B cell (primary cell): Measurements from ENCODE around the gene SLC40A1. TPM values are rescaled to one million over a fixed set of nuclear protein-coding genes. Genes with fewer than 3 reads are reported as not detected.

Experiments used
- ATAC-seq: fragments of 200-7000 bp; cut with Tn5 transposase; one replicate; pipeline ENCODE4 v1.10.0; 2021; ENCODE audit warnings: low read depth, mild to moderate bottlenecking, moderate number of reproducible peaks, moderate library complexity
- CTCF ChIA-PET: fragments of 350-600 bp; sonication (Branson Sonifier 250); formaldehyde crosslinking; loops from one replicate; lab custom pipeline; 2021; ENCODE audit warnings: antibody characterized with exemption, inconsistent platforms; lab: Charles Lee
- POLR2A ChIA-PET: fragments of 350-600 bp; sonication (Branson Sonifier 250); formaldehyde crosslinking; loops from one replicate; lab custom pipeline; 2021; ENCODE audit warnings: antibody characterized with exemption; lab: Charles Lee
- DNase-seq: peaks from one replicate; pipeline ENCODE4 v3.0.0; 2013
- H2AFZ ChIP-seq: 2 replicates; pipeline ENCODE4 v1.6.1; 2012; ENCODE audit warnings: mild to moderate bottlenecking, low read depth, low read length; ENCODE audit not compliant: insufficient read depth, poor library complexity, severe bottlenecking
- H3K27ac ChIP-seq, 2 donors: 1 replicate in 1 of 2; 2 replicates in 1 of 2; pipeline ENCODE4 v1.5.1; 2012 to 2013; ENCODE audit warnings: low read length in 2 of 2, mild to moderate bottlenecking in 2 of 2, moderate library complexity in 1 of 2
- H3K27me3 ChIP-seq, 4 experiments: fragments of 200-600 bp in 1 of 4; sonication (generic) in 1 of 4; replicated peaks in 1 of 4; 1 replicate in 2 of 4; 2 replicates in 2 of 4; pipeline versions ENCODE4 v1.6.1 to v1.7.0; 2013 to 2016; ENCODE audit warnings: low read length in 3 of 4, mild to moderate bottlenecking in 2 of 4, mixed read lengths in 1 of 4, moderate library complexity in 1 of 4; ENCODE audit not compliant: insufficient read depth in 4 of 4, control insufficient read depth in 3 of 4; ENCODE audit errors: control extremely low read depth in 1 of 4
- H3K36me3 ChIP-seq, 2 experiments: replicated peaks in 1 of 2; 1 replicate in 1 of 2; 2 replicates in 1 of 2; pipeline versions ENCODE4 v1.6.1 to v1.7.1; 2013; ENCODE audit warnings: low read length in 1 of 2; ENCODE audit not compliant: insufficient read depth in 2 of 2, control insufficient read depth in 1 of 2; ENCODE audit errors: control extremely low read depth in 1 of 2, extremely low read depth in 1 of 2
- H3K4me1 ChIP-seq, 2 donors: fragments of 200-600 bp in 1 of 2; sonication (generic) in 1 of 2; 1 replicate in 1 of 2; 2 replicates in 1 of 2; pipeline versions ENCODE4 v1.5.1 to v1.6.1; 2013 to 2017; ENCODE audit warnings: low read length in 2 of 2; ENCODE audit not compliant: control insufficient read depth in 2 of 2, insufficient read depth in 2 of 2
- H3K4me2 ChIP-seq: replicated peaks from 2 replicates; pipeline ENCODE3; 2012; ENCODE audit warnings: mild to moderate bottlenecking, low read depth, low read length; ENCODE audit not compliant: poor library complexity, severe bottlenecking
- H3K4me3 ChIP-seq, 5 experiments: fragments of 200-600 bp in 1 of 5; sonication (generic) in 1 of 5; 1 replicate in 3 of 5; 2 replicates in 2 of 5; pipeline versions ENCODE4 v1.5.1 to v1.7.0; 2011 to 2016; ENCODE audit warnings: low read length in 4 of 5, mild to moderate bottlenecking in 4 of 5, low read depth in 2 of 5, control low read depth in 1 of 5, moderate library complexity in 1 of 5; ENCODE audit not compliant: insufficient read depth in 1 of 5; ENCODE audit errors: control extremely low read depth in 1 of 5, extremely low read depth in 1 of 5
- H3K79me2 ChIP-seq: fragments of 200-600 bp; sonication (generic); one replicate; pipeline ENCODE4 v1.6.0; 2016; ENCODE audit warnings: low read length; ENCODE audit not compliant: control insufficient read depth, insufficient read depth
- H3K9ac ChIP-seq: fragments of 200-600 bp; sonication (generic); 2 replicates; pipeline ENCODE4 v1.6.1; 2017; ENCODE audit warnings: mild to moderate bottlenecking, low read length, moderate library complexity
- H3K9me3 ChIP-seq, 3 donors: one replicate each; pipeline versions ENCODE4 v1.6.1 to v1.7.1; 2013; ENCODE audit warnings: low read length in 2 of 3; ENCODE audit not compliant: control insufficient read depth in 2 of 3, insufficient read depth in 1 of 3; ENCODE audit errors: control extremely low read depth in 1 of 3
- H4K20me1 ChIP-seq: 2 replicates; pipeline ENCODE4 v1.6.0; 2012; ENCODE audit warnings: mild to moderate bottlenecking, low read length; ENCODE audit not compliant: insufficient read depth, control insufficient read depth, poor library complexity, severe bottlenecking
- H3K27ac Mint-ChIP-seq: one replicate; pipeline ENCODE4 v1.8.0; 2021; ENCODE audit warnings: mixed read lengths
- H3K27me3 Mint-ChIP-seq: one replicate; pipeline ENCODE4 v1.8.0; 2021; ENCODE audit warnings: mixed read lengths
- H3K4me1 Mint-ChIP-seq: one replicate; pipeline ENCODE4 v1.8.0; 2021; ENCODE audit warnings: mixed read lengths
- H3K4me3 Mint-ChIP-seq: one replicate; pipeline ENCODE4 v1.8.0; 2021; ENCODE audit warnings: mixed read lengths
- H3K9me3 Mint-ChIP-seq: one replicate; pipeline ENCODE4 v1.8.0; 2022; ENCODE audit warnings: mixed read lengths; ENCODE audit not compliant: insufficient read depth
- EZH2 ChIP-seq: IDR thresholded peaks from 2 replicates; pipeline ENCODE4 v1.6.1; 2012; ENCODE audit warnings: borderline replicate concordance, low read depth, mild to moderate bottlenecking, moderate library complexity, low read length; ENCODE audit not compliant: insufficient read depth, poor library complexity, severe bottlenecking
- WGBS: methylation state at CpG from one replicate; pipeline ENCODE4 v1.1.5; 2013; ENCODE audit warnings: missing lambda C conversion rate; ENCODE audit not compliant: insufficient coverage; 5-methylcytosine and 5-hydroxymethylcytosine counted together
- intact Hi-C: fragments of 100-400 bp; cut with micrococcal nuclease; formaldehyde crosslinking; loops from one replicate; pipeline ENCODE4 v1.10.0; 2022
- polyA plus RNA-seq: library from polyadenylated mRNA; depleted of rRNA; stranded (reverse); fragments of >200 nt; gene quantifications from 2 replicates; pipeline ENCODE4 v1.2.3, GENCODE V29; 2012
- total RNA-seq, 2 donors: library from RNA; stranded (reverse); fragments of 120-200 nt in 1 of 2; gene quantifications; 1 replicate in 1 of 2; 2 replicates in 1 of 2; pipeline versions ENCODE4 v1.2.3 to v1.2.4, GENCODE V29; 2013 to 2022
- TF ChIP-seq, protein P1 (sequence below): fragments of 200-600 bp; IDR thresholded peaks from one replicate; pipeline ENCODE4 v1.8.0; 2022; ENCODE audit warnings: antibody characterized with exemption, mild to moderate bottlenecking

SLC40A1 gene
- total and polyA plus RNA-seq, 2 donors (not counting 1 experiment from before 2014, with no cell fraction given): 0.07 to 0.39 TPM

DNA sequence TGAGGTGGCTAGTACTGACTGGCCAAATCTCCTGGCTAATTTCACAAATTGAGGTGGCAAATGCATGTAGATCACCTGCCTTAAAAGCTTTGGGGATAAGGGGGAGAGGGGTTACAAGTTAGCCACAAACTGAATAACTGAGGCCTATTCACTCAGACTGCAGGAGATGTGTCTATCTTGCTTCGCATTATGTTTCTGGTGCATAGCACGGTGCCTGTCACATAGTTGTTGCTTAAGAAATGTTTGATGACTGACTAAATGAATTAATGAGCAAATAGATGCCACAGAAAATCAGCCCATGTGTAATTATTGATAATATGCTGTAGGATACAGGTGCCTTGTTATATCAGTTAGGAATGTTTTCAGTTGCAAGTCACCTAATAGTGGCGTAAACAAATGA, 12.5 kb upstream of the SLC40A1 start:
- Histone ChIP-seq H3K4me1 (no peaks in the 10 kb centered on the region), H3K9me3 (no peaks in the 10 kb centered on the region), H3K4me2 (no peak overlapping the region), H3K27me3 (no peaks in the 10 kb centered on the region), H3K9ac (no peak overlapping the region), H2AFZ (no peak overlapping the region), H3K36me3 (no peaks in the 10 kb centered on the region), H4K20me1 (no peaks in the 10 kb centered on the region), H3K4me3 (no peak overlapping the region), H3K79me2 (no peaks in the 10 kb centered on the region), H3K27ac (no peak overlapping the region)
- H3K4me1 Mint-ChIP-seq: no peaks in the 10 kb centered on the region
- no peak overlapping the region for H3K27ac Mint-ChIP-seq
- ATAC-seq: no peak
- H3K4me3 Mint-ChIP-seq: no peak overlapping the region
- 90% methylated on average over 2 of the region's 3 CpGs for WGBS
- TF ChIP-seq, protein P1, sequence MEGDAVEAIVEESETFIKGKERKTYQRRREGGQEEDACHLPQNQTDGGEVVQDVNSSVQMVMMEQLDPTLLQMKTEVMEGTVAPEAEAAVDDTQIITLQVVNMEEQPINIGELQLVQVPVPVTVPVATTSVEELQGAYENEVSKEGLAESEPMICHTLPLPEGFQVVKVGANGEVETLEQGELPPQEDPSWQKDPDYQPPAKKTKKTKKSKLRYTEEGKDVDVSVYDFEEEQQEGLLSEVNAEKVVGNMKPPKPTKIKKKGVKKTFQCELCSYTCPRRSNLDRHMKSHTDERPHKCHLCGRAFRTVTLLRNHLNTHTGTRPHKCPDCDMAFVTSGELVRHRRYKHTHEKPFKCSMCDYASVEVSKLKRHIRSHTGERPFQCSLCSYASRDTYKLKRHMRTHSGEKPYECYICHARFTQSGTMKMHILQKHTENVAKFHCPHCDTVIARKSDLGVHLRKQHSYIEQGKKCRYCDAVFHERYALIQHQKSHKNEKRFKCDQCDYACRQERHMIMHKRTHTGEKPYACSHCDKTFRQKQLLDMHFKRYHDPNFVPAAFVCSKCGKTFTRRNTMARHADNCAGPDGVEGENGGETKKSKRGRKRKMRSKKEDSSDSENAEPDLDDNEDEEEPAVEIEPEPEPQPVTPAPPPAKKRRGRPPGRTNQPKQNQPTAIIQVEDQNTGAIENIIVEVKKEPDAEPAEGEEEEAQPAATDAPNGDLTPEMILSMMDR: no peak
- no peak for TF ChIP-seq EZH2
- H3K27me3 Mint-ChIP-seq: peaks cover 28% of the 10 kb centered on the region
- POLR2A ChIA-PET: no interaction called here
- no peaks in the 10 kb centered on the region for H3K9me3 Mint-ChIP-seq
- intact Hi-C loops: no loop called here
- DNase-seq: no peak
- CTCF ChIA-PET: no interaction called here

DNA sequence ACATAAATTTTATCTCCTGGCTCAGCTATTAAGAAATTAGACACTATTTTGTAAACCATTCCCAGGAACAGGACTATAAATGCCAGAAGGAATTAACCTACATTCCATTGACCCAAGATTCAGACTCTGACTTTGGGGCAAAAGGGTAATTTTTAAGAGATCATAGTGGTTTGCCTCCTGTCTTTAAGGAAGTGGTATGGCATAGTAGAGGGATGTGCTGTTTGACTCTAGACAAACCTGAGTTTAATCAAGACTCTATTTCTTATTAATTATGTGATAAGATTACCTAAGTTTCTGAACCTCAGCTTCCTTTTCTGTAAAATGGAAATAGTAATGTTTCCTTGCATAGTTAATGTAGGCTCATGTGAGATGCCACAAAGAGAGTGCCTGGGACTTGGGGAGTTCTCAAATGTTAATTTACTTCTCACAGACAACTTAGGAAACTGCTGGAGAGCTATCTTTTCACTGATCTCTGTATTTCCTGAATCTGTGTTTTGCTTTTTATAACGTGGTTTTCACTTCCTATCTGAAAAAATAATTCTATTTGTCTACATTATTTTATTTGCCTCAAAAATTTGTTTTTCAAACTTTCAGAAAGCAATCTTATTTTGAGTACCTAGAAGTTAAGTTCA, 11.9 kb upstream of the SLC40A1 start:
- Histone ChIP-seq H3K9ac (no peak overlapping the region), H3K36me3 (no peaks in the 10 kb centered on the region), H4K20me1 (no peaks in the 10 kb centered on the region), H3K4me2 (no peak overlapping the region), H3K4me3 (no peak overlapping the region), H3K4me1 (no peaks in the 10 kb centered on the region), H3K9me3 (no peaks in the 10 kb centered on the region), H2AFZ (no peak overlapping the region), H3K27ac (no peak overlapping the region), H3K27me3 (no peaks in the 10 kb centered on the region), H3K79me2 (no peaks in the 10 kb centered on the region)
- intact Hi-C loops: no loop called here
- no peak for ATAC-seq
- H3K4me1 Mint-ChIP-seq: peaks cover 3% of the 10 kb centered on the region
- ChIA-PET POLR2A (no interaction called here), CTCF (no interaction called here)
- TF ChIP-seq, protein P1: no peak
- no peak for TF ChIP-seq EZH2
- no peak overlapping the region for H3K27ac Mint-ChIP-seq
- H3K9me3 Mint-ChIP-seq: no peaks in the 10 kb centered on the region
- H3K27me3 Mint-ChIP-seq: peaks cover 34% of the 10 kb centered on the region
- no peak overlapping the region for H3K4me3 Mint-ChIP-seq
- WGBS: no CpG with 5 or more reads among the region's 1 CpG
- no peak for DNase-seq
